IPS-11a (cell line): ENCODE measurements around the gene ICA1.

Experiments
- H3K4me3 ChIP-seq: one replicate; pipeline ENCODE4 v1.5.1; 2013; ENCODE audit warnings: low read depth, low read length, control low read depth

ICA1 gene

DNA sequence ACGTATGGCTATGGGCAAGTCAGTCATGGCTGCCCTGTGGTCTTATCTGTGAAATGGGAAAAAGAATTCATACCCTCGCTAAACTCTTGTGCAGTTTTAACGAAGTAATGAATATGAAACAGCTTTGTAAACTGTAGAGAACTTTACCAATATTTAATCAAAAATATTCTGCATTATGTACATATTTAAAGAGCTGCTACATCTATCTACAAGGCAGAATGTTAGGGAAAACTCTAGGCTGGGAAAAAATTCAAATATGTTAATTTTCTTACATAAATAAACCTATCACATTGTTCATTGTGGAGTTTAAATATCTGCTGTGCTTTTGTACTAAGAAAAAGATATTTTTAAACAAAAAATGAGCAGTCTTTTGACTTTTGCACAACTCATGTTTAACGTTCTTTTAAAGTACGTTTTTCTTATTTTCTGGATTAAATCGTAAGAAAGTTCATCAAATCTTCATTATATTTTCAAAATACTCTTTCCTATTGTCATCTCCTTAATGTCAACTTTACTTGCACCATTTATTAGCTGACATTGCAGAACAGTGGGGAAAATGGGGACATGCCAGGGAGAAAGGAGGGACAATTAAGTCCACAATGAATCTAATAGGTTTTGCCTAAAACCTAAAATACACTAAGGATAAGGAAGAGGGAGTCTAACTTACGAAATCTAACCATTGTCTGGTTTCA lies 57.5 kb downstream of the ICA1 start:
- no peak overlapping the region for H3K4me3 ChIP-seq

- H3K4me3 ChIP-seq = no peak overlapping the region
Measured at GRCh38 chr7:8201846-8202441, 60.0 kb downstream of the ICA1 start.

DNA sequence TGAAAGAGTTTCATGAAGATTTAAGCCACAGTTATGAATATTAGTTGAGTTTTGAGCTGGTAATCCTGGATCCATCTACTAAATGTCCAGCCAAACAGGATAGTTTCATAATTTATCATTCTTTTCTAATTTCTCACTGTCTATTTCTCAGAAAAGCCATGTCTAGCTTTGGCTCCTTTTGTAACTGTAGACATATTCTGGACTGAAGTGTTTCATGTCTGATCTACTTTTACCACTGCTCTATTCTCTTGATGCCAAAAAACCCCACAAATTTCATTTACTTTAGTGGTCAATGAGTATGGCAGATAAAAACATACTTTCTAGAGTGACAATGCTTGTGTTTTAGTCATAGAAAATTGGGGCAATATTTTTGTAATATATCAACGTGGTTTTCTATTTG lies 61.2 kb downstream of the ICA1 start:
- no peak overlapping the region for H3K4me3 ChIP-seq

GRCh38 chr7:8200316-8200715 lies 61.7 kb downstream of the ICA1 start:
- no peak overlapping the region for H3K4me3 ChIP-seq

- no peak overlapping the region for H3K4me3 ChIP-seq
Measured at GRCh38 chr7:8197994-8198698, 63.8 kb downstream of the ICA1 start.

- H3K4me3 ChIP-seq = no peak overlapping the region
Measured at GRCh38 chr7:8192897-8193296, 69.1 kb downstream of the ICA1 start.

DNA sequence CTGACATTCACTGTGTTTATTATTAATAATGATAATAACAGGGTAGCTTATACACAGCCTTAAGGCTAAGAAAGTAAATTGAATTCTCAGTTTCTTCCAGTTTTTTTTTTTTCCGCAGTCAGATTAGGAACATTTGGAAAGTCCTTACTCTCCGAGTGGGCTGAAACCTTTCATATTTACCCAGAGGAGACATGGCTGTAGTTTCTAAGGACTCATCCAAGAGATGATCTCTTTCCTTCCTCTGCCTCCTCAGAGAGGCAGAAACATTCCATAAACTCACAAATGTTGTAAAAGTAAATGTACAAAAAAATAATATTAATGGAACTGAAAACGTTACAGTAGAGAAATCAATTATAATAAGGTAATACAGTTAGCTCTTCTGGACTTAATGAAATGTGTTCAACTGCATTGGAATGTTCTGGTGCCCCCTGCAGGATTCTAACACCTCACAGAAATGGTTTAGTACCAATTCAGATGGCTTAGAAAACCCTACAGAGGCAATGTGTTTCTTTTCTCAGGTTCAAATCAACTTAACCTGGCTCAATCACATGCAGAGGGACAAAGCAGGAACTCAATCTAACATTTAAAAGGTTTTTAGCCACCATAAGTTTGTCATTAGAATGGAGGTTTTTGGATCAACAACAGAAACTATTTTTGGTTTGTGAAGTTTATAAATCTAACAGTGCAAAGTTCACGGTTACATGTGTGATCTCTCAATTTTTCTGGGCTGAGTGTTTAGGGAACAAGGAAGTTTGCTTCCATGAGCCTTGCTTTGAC lies 71.7 kb downstream of the ICA1 start:
- no peak overlapping the region for H3K4me3 ChIP-seq

DNA sequence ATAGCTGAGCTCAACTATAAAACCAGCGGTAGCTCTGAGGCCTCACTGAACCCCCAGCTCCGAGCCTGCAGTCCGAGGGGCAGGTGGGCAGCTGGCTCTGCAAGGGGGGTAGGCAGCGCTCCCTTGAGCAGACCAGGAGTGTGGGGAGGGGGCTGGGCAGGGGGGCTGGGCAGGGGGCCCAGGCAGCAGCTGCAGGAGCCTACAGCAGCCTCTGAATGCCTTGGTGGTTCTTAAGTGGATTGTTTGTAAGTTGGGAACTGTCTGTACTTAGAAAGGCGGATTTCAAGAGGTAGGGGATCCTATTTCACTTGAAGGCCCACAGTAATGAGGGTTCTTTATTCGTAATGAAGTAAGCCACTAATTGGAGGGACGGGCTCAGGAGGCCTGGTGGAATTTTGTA lies 72.3 kb downstream of the ICA1 start:
- H3K4me3 ChIP-seq = no peak overlapping the region

DNA sequence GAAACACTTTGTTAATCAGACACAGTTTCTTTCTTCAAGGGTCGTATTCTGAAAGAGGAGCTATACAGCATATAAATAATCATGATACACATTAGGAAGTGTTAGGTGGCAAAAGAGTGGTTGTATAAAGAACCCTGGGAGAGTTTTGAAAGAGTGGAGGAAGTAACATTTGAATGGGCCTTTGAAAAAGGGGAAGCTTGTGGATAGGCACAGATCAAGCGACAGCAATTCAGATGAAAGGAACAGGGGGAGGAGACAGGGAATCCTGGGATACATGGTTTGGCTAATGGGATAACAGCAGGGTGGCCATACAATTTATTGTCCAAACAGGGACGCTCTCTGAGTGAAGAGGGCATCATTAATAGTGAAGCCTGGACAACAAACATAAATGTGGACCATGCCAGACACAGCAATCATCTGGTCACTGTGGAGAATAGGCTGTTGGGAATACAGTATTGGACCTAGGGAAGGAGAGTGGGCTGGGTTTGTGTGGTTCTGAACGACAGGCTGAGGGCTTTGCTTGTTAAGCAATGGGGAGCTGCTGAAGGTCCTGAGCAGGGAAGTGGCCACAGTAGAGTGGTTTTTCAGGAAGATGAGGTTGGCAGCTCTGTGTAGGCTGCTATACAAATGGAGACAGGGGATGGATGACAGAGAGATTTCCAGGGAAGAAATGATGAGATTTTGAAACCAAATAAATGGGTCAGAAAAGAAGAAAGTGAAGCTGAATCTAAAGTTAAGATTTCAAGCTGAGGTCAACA lies 75.9 kb downstream of the ICA1 start:
- no peak overlapping the region for H3K4me3 ChIP-seq

DNA sequence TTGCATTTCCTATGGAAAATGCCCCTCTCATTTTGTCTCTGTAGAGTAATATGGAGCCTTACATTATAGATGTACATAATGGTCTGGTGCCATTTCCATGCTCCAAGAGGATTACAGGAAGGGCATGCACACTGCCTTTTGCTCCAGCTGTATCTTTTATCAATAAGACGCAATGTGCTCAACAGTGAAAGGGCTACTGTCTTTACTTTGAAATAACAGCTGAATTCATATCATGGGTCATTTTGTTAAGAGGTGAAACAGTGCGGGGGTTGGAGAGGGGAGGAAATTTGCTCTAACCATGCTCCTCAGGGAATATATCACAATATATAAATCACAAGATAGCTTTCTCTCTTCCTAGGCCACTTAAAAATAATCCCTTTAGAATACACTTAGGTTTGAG lies 77.7 kb downstream of the ICA1 start:
- H3K4me3 ChIP-seq = no peak overlapping the region

GRCh38 chr7:8179486-8179885 lies 82.5 kb downstream of the ICA1 start:
- H3K4me3 ChIP-seq = no peak overlapping the region

- H3K4me3 ChIP-seq = no peak overlapping the region
Measured at GRCh38 chr7:8178353-8178752, 83.6 kb downstream of the ICA1 start.

DNA sequence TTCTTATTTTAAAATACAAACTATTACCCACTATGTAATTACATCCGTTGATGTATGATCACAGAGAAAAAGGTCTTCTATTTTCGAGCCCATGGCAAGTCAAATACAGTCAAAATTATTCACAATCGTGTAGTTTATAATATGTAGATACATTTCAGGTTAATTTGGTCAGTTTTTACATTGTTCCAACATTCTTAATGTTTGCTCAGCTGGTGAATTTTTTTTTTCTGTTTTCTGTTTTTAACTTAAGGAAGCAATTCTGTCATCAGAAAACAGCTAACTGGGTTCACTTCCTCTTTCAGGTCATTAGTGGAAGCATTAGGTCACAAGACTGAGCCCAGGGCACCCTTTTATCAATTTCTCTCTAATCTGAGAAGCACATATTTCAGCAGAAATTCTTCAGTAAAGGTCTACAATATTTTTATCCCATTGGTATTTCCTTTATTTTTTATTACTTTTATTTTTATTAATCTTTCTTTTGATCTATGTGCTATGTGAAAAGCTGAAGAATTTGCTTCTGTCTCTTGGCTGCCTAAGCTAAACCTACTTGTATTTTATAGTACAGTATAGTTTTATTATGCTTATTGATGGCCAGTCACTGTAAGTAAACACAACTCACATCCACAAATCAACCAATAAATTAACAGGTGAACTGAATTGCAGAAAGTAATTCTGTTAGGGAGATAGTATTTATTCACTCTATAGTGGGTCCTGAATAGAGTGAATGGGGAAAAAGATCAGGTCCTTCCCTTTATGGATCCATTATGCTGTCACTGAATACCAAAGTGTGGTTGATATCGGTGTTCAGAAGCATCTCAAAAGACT lies 84.6 kb downstream of the ICA1 start:
- no peak overlapping the region for H3K4me3 ChIP-seq

DNA sequence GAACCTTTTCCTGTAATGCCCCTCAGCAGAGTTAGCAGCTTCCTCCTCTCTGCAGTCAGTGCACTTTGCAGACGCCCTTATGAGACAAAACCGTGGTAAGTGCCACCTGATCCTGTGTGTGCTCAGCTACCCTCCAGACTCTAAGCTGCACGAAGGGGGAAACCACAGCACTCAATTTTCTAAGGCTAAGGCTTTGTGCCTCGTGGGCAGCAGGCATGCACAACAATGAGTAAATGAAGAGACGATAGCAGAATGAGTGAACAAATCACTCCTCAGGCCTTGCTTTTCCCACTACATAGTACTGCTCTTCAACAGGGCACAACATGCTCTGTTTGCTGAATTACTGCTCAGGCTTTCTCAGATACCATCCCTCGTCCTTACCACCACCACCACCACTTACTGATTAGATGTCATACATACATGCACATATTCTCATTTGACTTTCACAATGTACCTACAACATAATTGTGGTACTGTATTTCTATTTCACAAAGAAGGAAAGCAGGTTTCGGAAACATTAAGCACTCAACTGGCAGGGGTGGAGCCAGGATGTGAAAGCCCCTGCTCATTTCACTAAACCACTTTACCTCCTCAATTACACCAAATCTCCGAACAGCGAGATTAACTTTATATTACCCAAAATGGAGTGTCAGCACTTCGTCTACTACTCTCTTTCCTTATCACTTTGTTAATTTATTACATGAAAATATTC lies 85.4 kb downstream of the ICA1 start:
- H3K4me3 ChIP-seq = no peak overlapping the region

GRCh38 chr7:8175929-8176369 lies 86.0 kb downstream of the ICA1 start:
- no peak overlapping the region for H3K4me3 ChIP-seq

DNA sequence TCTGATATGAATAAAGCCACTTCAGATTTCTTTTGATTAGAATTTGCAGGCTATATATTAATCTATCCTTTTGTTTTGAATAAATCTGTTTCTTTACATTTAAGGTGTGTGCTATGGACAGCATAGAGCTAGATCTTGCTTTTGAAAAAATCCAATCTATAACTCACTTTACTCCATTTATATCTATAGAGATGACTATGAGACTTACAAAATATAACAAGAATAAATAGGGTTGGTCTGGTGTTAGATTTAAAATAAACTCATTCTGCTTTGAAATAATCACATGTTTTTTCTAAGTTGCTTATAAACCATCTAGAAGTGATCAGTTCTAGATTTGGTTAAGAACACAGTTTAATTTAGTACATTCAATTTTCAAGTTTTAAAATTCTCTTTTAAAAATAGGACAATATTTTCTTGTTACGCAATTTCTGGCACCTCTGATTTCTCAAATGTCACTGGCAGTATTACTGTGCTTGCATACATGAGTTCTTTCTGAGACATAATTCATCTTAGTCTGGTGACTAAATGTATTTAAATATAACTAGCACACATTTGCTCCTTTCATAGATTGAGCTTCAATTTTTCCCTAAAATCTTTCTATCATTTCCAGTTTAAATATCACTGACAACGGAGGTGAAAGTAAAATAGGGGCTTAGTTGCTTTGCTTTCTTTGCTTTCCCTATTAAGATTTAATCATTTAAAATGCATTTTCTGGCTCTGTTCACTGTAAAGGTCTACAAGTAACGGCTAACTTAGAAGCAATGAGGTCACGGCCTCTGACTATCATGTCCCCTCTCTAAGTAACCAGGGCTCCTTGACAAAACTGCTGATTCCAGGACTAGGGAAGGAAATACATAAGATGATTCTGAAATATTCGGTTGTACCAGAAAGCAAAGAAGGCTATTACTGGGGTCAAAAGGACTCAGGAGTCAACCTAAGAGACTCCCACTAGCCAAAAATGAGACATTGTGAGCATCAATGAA lies 89.3 kb downstream of the ICA1 start:
- H3K4me3 ChIP-seq = no peak overlapping the region

DNA sequence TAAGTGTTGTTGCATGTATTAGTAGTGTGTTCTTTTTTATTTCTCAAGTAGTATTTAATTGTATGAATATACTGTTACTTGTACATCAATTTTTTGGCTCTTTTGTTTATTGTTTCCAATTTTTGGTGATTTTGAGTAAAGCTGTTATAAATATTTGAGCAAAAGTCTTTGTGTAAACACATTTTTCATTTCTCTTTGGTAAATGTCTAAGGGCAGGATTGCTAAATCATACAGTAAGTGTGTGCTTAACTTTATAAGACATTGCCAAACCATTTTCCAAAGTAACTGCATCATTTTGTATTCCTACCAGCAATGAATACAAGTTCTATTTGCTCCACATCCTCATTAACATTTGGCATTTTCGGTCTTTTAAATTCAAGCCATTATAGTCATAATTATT lies 92.8 kb downstream of the ICA1 start:
- H3K4me3 ChIP-seq = no peak overlapping the region

- no peak overlapping the region for H3K4me3 ChIP-seq
Measured at GRCh38 chr7:8168336-8168735, 93.6 kb downstream of the ICA1 start.
